ENCODE results near the gene TEX19.
"Not testable (repeated sequence)": the region's sequence is repeated elsewhere in the genome, so short reads cannot be mapped to it uniquely, and the experiment has no call there.

The TEX19 gene

DNA sequence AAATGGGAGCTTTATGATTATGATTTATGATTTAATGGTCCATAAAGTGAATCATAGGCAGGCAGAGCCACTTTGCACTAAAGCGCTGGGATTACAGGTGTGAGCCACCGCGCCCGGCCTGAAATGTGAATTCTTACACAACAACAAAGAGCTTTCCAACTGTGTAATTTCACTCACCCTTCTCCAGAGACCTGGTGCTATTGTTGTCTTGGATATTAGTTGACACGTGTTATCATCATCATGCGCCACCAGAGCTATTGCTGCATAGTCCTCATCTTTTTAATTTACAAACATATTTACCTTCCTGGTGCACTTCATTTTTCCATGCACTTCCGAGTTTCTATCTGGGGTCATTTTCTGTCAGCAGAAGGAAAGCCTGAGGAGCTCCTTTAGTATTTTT, 7.7 kb downstream of the TEX19 start:
- ATAC-seq (replicated peaks) (no peak), DNase-seq (no peak)
- peaks cover 4 to 5% of the 10 kb centered on the region in 2 donors for H3K4me1 Mint-ChIP-seq (ENCODE audit: low read depth in 2 of 2)
- H3K9me3 Mint-ChIP-seq, result no peaks in the 10 kb centered on the region
- H3K36me3 Mint-ChIP-seq (ENCODE audit: insufficient read depth), result peaks cover 4% of the 10 kb centered on the region
- no peak overlapping the region for H3K27ac Mint-ChIP-seq
- H3K27me3 Mint-ChIP-seq, result peaks cover 13 to 32% of the 10 kb centered on the region in 2 donors
- H3K4me3 Mint-ChIP-seq, result no peak overlapping the region

DNA sequence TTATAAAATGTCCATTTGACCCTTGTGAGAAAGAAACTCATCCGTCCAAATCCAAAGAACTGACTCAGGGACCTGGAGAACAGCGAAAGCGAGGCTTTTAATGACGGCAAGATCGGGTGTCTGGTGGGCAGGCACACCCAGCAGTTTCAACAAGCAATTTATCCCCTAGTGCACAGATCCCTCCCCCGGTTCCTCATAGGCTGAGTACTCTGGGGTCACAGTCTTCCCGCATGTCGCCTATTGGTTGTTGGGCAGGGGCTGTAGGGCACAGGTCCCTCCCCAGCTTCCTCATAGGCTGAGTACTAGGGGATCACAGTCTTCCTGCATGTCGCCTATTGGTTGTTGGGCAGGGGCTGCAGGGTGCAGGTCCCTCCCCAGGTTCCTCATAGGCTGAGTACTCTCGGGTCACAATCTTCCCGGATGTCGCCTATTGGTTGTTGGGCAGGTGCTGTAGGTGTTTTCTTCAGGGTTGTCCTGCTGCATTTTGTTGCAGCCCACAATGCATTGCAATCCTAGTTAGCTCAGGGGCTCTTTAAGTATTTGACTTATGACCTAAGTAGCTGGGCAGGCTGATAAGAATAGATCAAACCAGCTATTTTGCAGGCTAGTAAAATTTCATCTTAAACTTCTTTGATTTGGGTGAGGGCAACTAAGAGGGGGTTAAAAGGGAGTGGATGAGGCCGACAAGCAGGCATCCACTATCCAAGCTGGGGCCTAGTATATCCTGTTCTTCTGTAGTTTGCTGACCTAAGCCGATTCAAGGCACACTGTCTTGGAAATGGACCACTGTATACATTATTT, 8.9 kb downstream of the TEX19 start:
- peaks cover 4 to 5% of the 10 kb centered on the region in 2 donors for H3K4me1 Mint-ChIP-seq (ENCODE audit: low read depth in 2 of 2)
- H3K27me3 Mint-ChIP-seq, result peaks cover 20 to 34% of the 10 kb centered on the region in 2 donors
- no peak overlapping the region for H3K27ac Mint-ChIP-seq
- H3K9me3 Mint-ChIP-seq, result no peaks in the 10 kb centered on the region
- H3K36me3 Mint-ChIP-seq (ENCODE audit: insufficient read depth), result peaks cover 4% of the 10 kb centered on the region
- ATAC-seq (replicated peaks), result no peak
- no peak overlapping the region for H3K4me3 Mint-ChIP-seq
- DNase-seq, result no peak

GRCh38 chr17:82369211-82369610, 10.2 kb downstream of the TEX19 start:
- DNase-seq, result no peak
- Mint-ChIP-seq H3K4me1 (ENCODE audit: low read depth in 2 of 2) (peaks cover 4 to 5% of the 10 kb centered on the region in 2 donors), H3K27me3 (peaks cover 27 to 37% of the 10 kb centered on the region in 2 donors)

GRCh38 chr17:82370471-82371332, 11.7 kb downstream of the TEX19 start:
- ATAC-seq (replicated peaks) (no peak), DNase-seq (no peak)
- no peaks in the 10 kb centered on the region for H3K9me3 Mint-ChIP-seq
- peak overlapping the region; percentile 73 to 75 for H3K4me3 Mint-ChIP-seq
- no peak overlapping the region for H3K27ac Mint-ChIP-seq
- peaks cover 4 to 5% of the 10 kb centered on the region in 2 donors for H3K4me1 Mint-ChIP-seq (ENCODE audit: low read depth in 2 of 2)
- H3K27me3 Mint-ChIP-seq, result peaks cover 30 to 42% of the 10 kb centered on the region in 2 donors
- H3K36me3 Mint-ChIP-seq (ENCODE audit: insufficient read depth), result peaks cover 4% of the 10 kb centered on the region

More at GRCh38 chr17:82369211-82369610, 10.2 kb downstream of the TEX19 start:
- no peaks in the 10 kb centered on the region for H3K9me3 Mint-ChIP-seq
- H3K4me3 Mint-ChIP-seq, result no peak overlapping the region
- H3K27ac Mint-ChIP-seq, result no peak overlapping the region
- H3K36me3 Mint-ChIP-seq (ENCODE audit: insufficient read depth), result peaks cover 4% of the 10 kb centered on the region
- ATAC-seq (replicated peaks), result no peak

DNA sequence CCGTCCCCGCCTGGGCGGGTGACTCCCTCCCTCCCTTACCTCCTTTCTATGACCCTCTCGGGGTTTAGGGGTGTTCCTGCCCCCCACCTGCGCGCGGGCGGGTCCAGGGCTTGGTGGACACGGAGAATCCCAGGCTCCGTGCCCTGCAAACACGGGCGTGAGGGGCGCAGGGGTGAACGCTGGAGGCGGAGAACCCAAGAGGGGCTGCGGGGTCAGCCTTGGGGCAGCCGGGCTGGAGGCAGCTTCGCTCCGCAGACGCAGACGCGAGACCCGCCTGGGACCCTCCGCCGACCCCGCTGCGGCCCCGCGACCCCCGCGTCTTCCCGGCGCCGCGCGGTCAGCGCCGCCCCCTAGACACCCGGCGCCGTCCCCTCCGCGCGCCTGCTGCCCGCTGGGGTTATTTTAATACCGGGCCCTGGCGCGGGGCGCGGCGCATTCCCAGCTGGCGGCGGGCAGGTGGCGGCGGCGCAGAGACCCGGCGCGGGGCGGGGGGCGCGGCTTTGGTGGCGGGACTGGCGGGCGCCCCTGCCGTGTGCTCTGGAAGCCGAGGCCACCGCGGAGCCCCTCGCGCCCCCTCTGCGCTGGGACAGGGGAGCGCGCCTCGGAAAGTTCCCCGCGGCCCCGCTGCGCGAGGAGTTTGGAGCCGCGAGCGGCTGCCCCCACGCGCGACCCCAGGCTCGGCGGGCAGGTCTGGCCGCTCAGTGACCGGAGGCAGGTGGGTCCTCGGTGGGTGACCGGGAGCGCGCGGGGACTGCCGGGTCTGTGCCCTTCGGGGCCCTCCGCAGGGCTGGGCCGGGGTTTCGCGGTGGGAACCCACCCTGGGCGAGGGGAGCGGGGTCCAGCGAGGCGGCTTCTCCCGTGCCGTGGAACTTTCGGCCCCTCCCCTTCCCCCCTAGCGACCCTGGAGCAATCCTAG, 12.5 kb downstream of the TEX19 start, which contains the start of gene UTS2R:
TSS of gene UTS2R (plus strand) at position 433 of the 916 bp plus-strand sequence. CDS start 2,560 bp downstream, outside the sequence.
- Mint-ChIP-seq H3K27me3 (peaks cover 34 to 50% of the 10 kb centered on the region in 2 donors), H3K9me3 (no peaks in the 10 kb centered on the region), H3K27ac (peak within 1 kb of the TSS in 1 of 2 donors; percentile 51), H3K4me3 (peak within 1 kb of the TSS; percentile 73 to 75), H3K36me3 (ENCODE audit: insufficient read depth) (peaks cover 4% of the 10 kb centered on the region), H3K4me1 (ENCODE audit: low read depth in 2 of 2) (peaks cover 4 to 5% of the 10 kb centered on the region in 2 donors)
- ATAC-seq (replicated peaks) (no peak), DNase-seq (no peak)

GRCh38 chr17:82372249-82373071, 13.4 kb downstream of the TEX19 start:
- H3K4me3 Mint-ChIP-seq, result peak overlapping the region in 1 of 2 donors; percentile 56
- no peak for ATAC-seq (replicated peaks)
- H3K27me3 Mint-ChIP-seq, result peaks cover 34 to 52% of the 10 kb centered on the region in 2 donors
- no peaks in the 10 kb centered on the region for H3K9me3 Mint-ChIP-seq
- peaks cover 4 to 5% of the 10 kb centered on the region in 2 donors for H3K4me1 Mint-ChIP-seq (ENCODE audit: low read depth in 2 of 2)
- peak overlapping the region in 1 of 2 donors; percentile 51 for H3K27ac Mint-ChIP-seq
- peaks cover 4% of the 10 kb centered on the region for H3K36me3 Mint-ChIP-seq (ENCODE audit: insufficient read depth)
- no peak for DNase-seq

DNA sequence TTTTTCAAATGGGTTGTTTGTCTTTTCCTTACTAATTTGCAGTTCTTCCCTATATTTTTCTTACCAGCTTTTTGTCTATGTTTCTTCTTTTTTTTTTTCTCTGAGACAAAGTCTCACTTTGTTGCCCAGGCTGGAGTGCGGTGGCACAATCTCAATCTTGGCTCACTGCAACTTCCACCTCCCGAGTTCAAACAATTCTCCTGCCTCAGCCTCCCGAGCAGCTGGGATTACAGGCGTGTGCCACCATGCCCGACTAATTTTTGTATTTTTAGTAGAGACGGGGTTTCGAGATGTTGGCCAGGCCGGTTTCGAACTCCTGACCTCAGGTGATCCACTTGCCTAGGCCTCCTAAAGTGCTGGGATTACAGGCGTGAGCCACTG, 14.0 kb downstream of the TEX19 start:
- H3K27ac Mint-ChIP-seq; ATAC-seq (replicated peaks); H3K36me3 Mint-ChIP-seq (ENCODE audit: insufficient read depth); DNase-seq; H3K9me3 Mint-ChIP-seq; H3K4me1 Mint-ChIP-seq (ENCODE audit: low read depth in 2 of 2): not testable (repeated sequence)
- Mint-ChIP-seq H3K4me3 (peak overlapping the region; percentile 49 to 56), H3K27me3 (peaks cover 34 to 58% of the 10 kb centered on the region in 2 donors)

- Mint-ChIP-seq H3K27me3 (peaks cover 41 to 67% of the 10 kb centered on the region in 2 donors), H3K27ac (no peak overlapping the region), H3K4me1 (ENCODE audit: low read depth in 2 of 2) (peaks cover 5 to 6% of the 10 kb centered on the region in 2 donors), H3K36me3 (ENCODE audit: insufficient read depth) (peaks cover 4% of the 10 kb centered on the region), H3K4me3 (no peak overlapping the region), H3K9me3 (no peaks in the 10 kb centered on the region)
- ATAC-seq (replicated peaks), result no peak
- DNase-seq, result no peak
These were observed 14.9 kb downstream of the TEX19 start for GRCh38 chr17:82373731-82374625.

- Mint-ChIP-seq H3K4me1 (ENCODE audit: low read depth in 2 of 2) (peaks cover 6% of the 10 kb centered on the region in 2 donors), H3K27ac (no peak overlapping the region), H3K36me3 (ENCODE audit: insufficient read depth) (peaks cover 3% of the 10 kb centered on the region), H3K4me3 (no peak overlapping the region), H3K27me3 (peaks cover 41 to 69% of the 10 kb centered on the region in 2 donors), H3K9me3 (no peaks in the 10 kb centered on the region)
- no peak for DNase-seq
- ATAC-seq (replicated peaks), result no peak
These were observed 15.7 kb downstream of the TEX19 start for GRCh38 chr17:82374626-82375331.

GRCh38 chr17:82375359-82376041, 16.5 kb downstream of the TEX19 start:
- Mint-ChIP-seq H3K27ac (no peak overlapping the region), H3K4me1 (ENCODE audit: low read depth in 2 of 2) (peaks cover 6 to 10% of the 10 kb centered on the region in 2 donors), H3K9me3 (no peaks in the 10 kb centered on the region), H3K36me3 (ENCODE audit: insufficient read depth) (no peaks in the 10 kb centered on the region), H3K4me3 (no peak overlapping the region), H3K27me3 (peaks cover 46 to 69% of the 10 kb centered on the region in 2 donors)
- ATAC-seq (replicated peaks), result no peak
- DNase-seq, result no peak

Data from effector memory CD8-positive, alpha-beta T cell (primary cell).